H1 (cell line): ENCODE data around the gene IGF2BP3. TPM values are rescaled to one million over a fixed set of nuclear protein-coding genes. Genes with fewer than 3 reads are reported as not detected.

Source experiments
- CTCF ChIA-PET: fragments of 300-600 bp; sonication (Branson Sonifier 250); formaldehyde crosslinking; loops from one replicate; lab custom pipeline; 2021; ENCODE audit not compliant: partially characterized antibody; lab: Charles Lee
- POLR2A ChIA-PET: fragments of 300-600 bp; sonication (Branson Sonifier 250); formaldehyde crosslinking; loops from one replicate; lab custom pipeline; 2021; ENCODE audit warnings: inconsistent platforms; ENCODE audit not compliant: partially characterized antibody; lab: Charles Lee
- DNase-seq, 2 experiments: peaks; one replicate each; pipeline versions ENCODE4 v3.0.0 to v3.0.0-alpha.2; 2010 to 2022; ENCODE audit warnings: low spot score in 2 of 2, low read depth in 1 of 2, mixed read lengths in 1 of 2
- FAIRE-seq: peaks from 2 replicates; lab custom pipeline; 2011; peaks lifted over from hg19 to GRCh38; lab: Jason Lieb, UNC
- H2AFZ ChIP-seq: 2 replicates; pipeline ENCODE4 v1.8.1; 2012; ENCODE audit warnings: low read length, inconsistent platforms
- H2AK5ac ChIP-seq: 2 replicates; pipeline ENCODE4 v1.6.1; 2013; ENCODE audit warnings: low read depth, low read length
- H2BK120ac ChIP-seq: replicated peaks from 2 replicates; pipeline ENCODE3; 2013; ENCODE audit warnings: low read depth, low read length, inconsistent platforms
- H2BK12ac ChIP-seq: 2 replicates; pipeline ENCODE4 v1.6.1; 2013; ENCODE audit warnings: low read depth, low read length
- H2BK15ac ChIP-seq: 2 replicates; pipeline ENCODE4 v1.6.1; 2013; ENCODE audit warnings: low read length
- H2BK20ac ChIP-seq: 2 replicates; pipeline ENCODE4 v1.6.1; 2013; ENCODE audit warnings: low read length
- H2BK5ac ChIP-seq: 2 replicates; pipeline ENCODE4 v1.6.1; 2013; ENCODE audit warnings: low read depth, low read length
- H3K14ac ChIP-seq: 2 replicates; pipeline ENCODE4 v1.6.1; 2013; ENCODE audit warnings: inconsistent platforms; ENCODE audit not compliant: insufficient read length
- H3K18ac ChIP-seq: 2 replicates; pipeline ENCODE4 v1.6.1; 2013; ENCODE audit warnings: low read length; ENCODE audit errors: extremely low read depth
- H3K23ac ChIP-seq: 2 replicates; pipeline ENCODE4 v1.6.1; 2013; ENCODE audit warnings: inconsistent platforms; ENCODE audit not compliant: insufficient read length
- H3K23me2 ChIP-seq: 2 replicates; pipeline ENCODE4 v1.6.1; 2013; ENCODE audit warnings: low read depth, low read length
- H3K27ac ChIP-seq: 2 replicates; pipeline ENCODE4 v1.6.1; 2011; ENCODE audit warnings: low read depth, low read length, inconsistent platforms
- H3K27me3 ChIP-seq, 4 experiments: replicated peaks in 1 of 4; 1 replicate in 1 of 4; 2 replicates in 3 of 4; pipeline versions ENCODE4 v1.6.1 to v1.8.1; 2011 to 2013; ENCODE audit warnings: low read length in 3 of 4, mild to moderate bottlenecking in 3 of 4, inconsistent platforms in 2 of 4, mixed read lengths in 2 of 4, moderate library complexity in 1 of 4; ENCODE audit not compliant: control insufficient read depth in 3 of 4, insufficient read depth in 3 of 4; ENCODE audit errors: extremely low read depth in 1 of 4
- H3K36me3 ChIP-seq, 4 experiments: 2 replicates each; pipeline versions ENCODE4 v1.6.1 to v1.8.1; 2011 to 2013; ENCODE audit warnings: mild to moderate bottlenecking in 4 of 4, low read length in 3 of 4, moderate library complexity in 2 of 4, control low read depth in 1 of 4, inconsistent platforms in 1 of 4; ENCODE audit not compliant: insufficient read depth in 4 of 4, control insufficient read depth in 2 of 4
- H3K4ac ChIP-seq: replicated peaks from 2 replicates; pipeline ENCODE3; 2013; ENCODE audit warnings: low read length, low read depth, mixed read lengths, inconsistent platforms; ENCODE audit not compliant: insufficient read length
- H3K4me1 ChIP-seq, 4 experiments: replicated peaks in 1 of 4; 1 replicate in 1 of 4; 2 replicates in 3 of 4; pipeline versions ENCODE4 v1.6.1 to v1.8.1; 2011 to 2013; ENCODE audit warnings: low read length in 3 of 4, inconsistent platforms in 2 of 4, mixed read lengths in 1 of 4; ENCODE audit not compliant: insufficient read depth in 4 of 4, control insufficient read depth in 3 of 4
- H3K4me2 ChIP-seq, 2 experiments: 2 replicates each; pipeline versions ENCODE4 v1.6.1 to v1.8.1; 2011 to 2013; ENCODE audit warnings: low read depth in 2 of 2, low read length in 2 of 2, control low read depth in 1 of 2, inconsistent platforms in 1 of 2, mild to moderate bottlenecking in 1 of 2; ENCODE audit not compliant: insufficient read depth in 1 of 2
- H3K4me3 ChIP-seq, 4 experiments: fragments of 200-600, 300-600 bp in 1 of 4; sonication (generic), shearing (Covaris generic), sonication (Bioruptor Twin) in 1 of 4; 2 replicates each; pipeline versions ENCODE4 v1.5.1 to v1.8.1; 2011 to 2016; ENCODE audit warnings: low read length in 4 of 4, low read depth in 3 of 4, control low read depth in 2 of 4, inconsistent platforms in 2 of 4, mild to moderate bottlenecking in 2 of 4, mixed read lengths in 1 of 4, moderate library complexity in 1 of 4; ENCODE audit not compliant: insufficient read depth in 2 of 4; ENCODE audit errors: extremely low read depth in 1 of 4
- H3K56ac ChIP-seq: replicated peaks from 2 replicates; pipeline ENCODE3; 2013; ENCODE audit warnings: low read depth, mild to moderate bottlenecking, mixed read lengths, low read length, inconsistent platforms; ENCODE audit not compliant: insufficient read length
- H3K79me1 ChIP-seq: 2 replicates; pipeline ENCODE4 v1.6.1; 2013; ENCODE audit warnings: low read depth, low read length, control low read depth
- H3K79me2 ChIP-seq, 2 experiments: 2 replicates each; pipeline versions ENCODE4 v1.6.1 to v1.8.1; 2012 to 2013; ENCODE audit warnings: low read length in 2 of 2, mild to moderate bottlenecking in 2 of 2, inconsistent platforms in 1 of 2; ENCODE audit not compliant: insufficient read depth in 2 of 2, control insufficient read depth in 1 of 2
- H3K9ac ChIP-seq, 4 experiments: replicated peaks in 1 of 4; 1 replicate in 1 of 4; 2 replicates in 3 of 4; pipeline versions ENCODE4 v1.6.1 to v1.8.1; 2011 to 2013; ENCODE audit warnings: low read depth in 3 of 4, low read length in 3 of 4, control low read depth in 2 of 4, mild to moderate bottlenecking in 2 of 4, moderate library complexity in 2 of 4, inconsistent platforms in 1 of 4; ENCODE audit errors: extremely low read depth in 1 of 4
- H3K9me3 ChIP-seq, 2 experiments: 2 replicates each; pipeline versions ENCODE4 v1.6.1 to v1.8.1; 2012 to 2013; ENCODE audit warnings: mild to moderate bottlenecking in 2 of 2, moderate library complexity in 2 of 2, control low read depth in 1 of 2, inconsistent platforms in 1 of 2, low read depth in 1 of 2, low read length in 1 of 2, mixed read lengths in 1 of 2; ENCODE audit not compliant: insufficient read depth in 2 of 2
- H4K20me1 ChIP-seq, 2 experiments: replicated peaks in 1 of 2; 2 replicates each; pipeline versions ENCODE3 to v1.8.1; 2011 to 2013; ENCODE audit warnings: inconsistent platforms in 2 of 2, low read length in 2 of 2, mild to moderate bottlenecking in 1 of 2; ENCODE audit not compliant: insufficient read depth in 2 of 2, control insufficient read depth in 1 of 2
- H4K5ac ChIP-seq: 2 replicates; pipeline ENCODE4 v1.6.1; 2013; ENCODE audit warnings: low read length, low read depth, mixed read lengths, inconsistent platforms; ENCODE audit not compliant: insufficient read length
- H4K8ac ChIP-seq: 2 replicates; pipeline ENCODE4 v1.8.0; 2013; ENCODE audit warnings: mild to moderate bottlenecking, moderate library complexity, low read length, inconsistent platforms; ENCODE audit not compliant: insufficient read depth; ENCODE audit errors: extremely low read depth
- H4K91ac ChIP-seq: replicated peaks from 2 replicates; pipeline ENCODE3; 2013; ENCODE audit warnings: low read length, mixed read lengths, inconsistent platforms; ENCODE audit not compliant: insufficient read length
- EP300 ChIP-seq, 2 experiments: IDR thresholded peaks; 1 replicate in 1 of 2; 2 replicates in 1 of 2; pipeline ENCODE4 v1.6.1; 2011 to 2012; ENCODE audit warnings: low read depth in 2 of 2, low read length in 2 of 2, mild to moderate bottlenecking in 2 of 2, borderline replicate concordance in 1 of 2, inconsistent platforms in 1 of 2, moderate library complexity in 1 of 2
- HDAC2 ChIP-seq, 2 experiments: fragments of 300-600 bp in 1 of 2; sonication (generic) in 1 of 2; IDR thresholded peaks; 2 replicates each; pipeline ENCODE4 v1.6.1; 2011 to 2012; ENCODE audit warnings: low read depth in 2 of 2, low read length in 2 of 2, mild to moderate bottlenecking in 2 of 2, moderate library complexity in 2 of 2, borderline replicate concordance in 1 of 2, inconsistent platforms in 1 of 2
- NANOG ChIP-seq: IDR thresholded peaks from 2 replicates; pipeline ENCODE4 v1.6.1; 2011; ENCODE audit warnings: low read length, low read depth, mild to moderate bottlenecking, inconsistent platforms; ENCODE audit not compliant: insufficient read depth, poor library complexity, severe bottlenecking
- RFX5 ChIP-seq: IDR thresholded peaks from 2 replicates; pipeline ENCODE4 v1.6.1; 2011; ENCODE audit warnings: low read depth, low read length, improper control_type of control experiment, borderline replicate concordance
- SIN3A ChIP-seq, 2 experiments: IDR thresholded peaks in 1 of 2; conservative IDR thresholded peaks in 1 of 2; 2 replicates each; pipeline ENCODE4 v1.6.1; 2011 to 2012; ENCODE audit warnings: low read length in 2 of 2, improper control_type of control experiment in 1 of 2, low read depth in 1 of 2, mild to moderate bottlenecking in 1 of 2
- SP2 ChIP-seq: IDR thresholded peaks from 2 replicates; pipeline ENCODE4 v1.6.1; 2012; ENCODE audit warnings: mild to moderate bottlenecking, low read length, inconsistent platforms
- ZNF274 ChIP-seq: IDR thresholded peaks from 2 replicates; pipeline ENCODE4 v1.7.0; 2012; ENCODE audit warnings: low read length, borderline replicate concordance; ENCODE audit errors: extremely low read depth
- WGBS, 2 experiments: shearing (Covaris generic) in 1 of 2; methylation state at CpG; one replicate each; pipeline versions ENCODE4 v1.1.6 to v1.1.7; 2013 to 2015; ENCODE audit warnings: low lambda C conversion rate in 2 of 2, mixed read lengths in 2 of 2, inconsistent platforms in 1 of 2, low coverage in 1 of 2, missing lambda C conversion rate in 1 of 2; ENCODE audit not compliant: insufficient replicate concordance in 2 of 2, insufficient coverage in 1 of 2, insufficient read length in 1 of 2; ENCODE audit errors: extremely low coverage in 1 of 2, missing lambda C conversion rate in 1 of 2; 5-methylcytosine and 5-hydroxymethylcytosine counted together
- polyA plus RNA-seq, 7 experiments: library from polyadenylated mRNA; depleted of rRNA in 3 of 7; stranded (reverse) in 5 of 7; unstranded in 2 of 7; fragments of >200 nt in 5 of 7; fragments of 200-250 nt in 2 of 7; gene quantifications; 1 replicate in 5 of 7; 2 replicates in 1 of 7; 4 replicates in 1 of 7; pipeline versions ENCODE4 v1.2.1 to v1.2.3, GENCODE V29; 2011 to 2013; ENCODE audit warnings: missing spikeins in 2 of 7, mixed read lengths in 2 of 7
- total RNA-seq: library from RNA; stranded (reverse); fragmentation: NEBNext Ultra II Directional; extraction: Animal tissue kit (Norgen Biotek cat#: 25700); gene quantifications from 2 replicates; pipeline ENCODE4 v1.2.1, GENCODE V29; 2021

IGF2BP3 gene
- total and polyA plus RNA-seq, 2 of the 8 experiments (the other 6 are each of a cell fraction or from before 2014, with no cell fraction given), result 66.3 to 193 TPM

DNA sequence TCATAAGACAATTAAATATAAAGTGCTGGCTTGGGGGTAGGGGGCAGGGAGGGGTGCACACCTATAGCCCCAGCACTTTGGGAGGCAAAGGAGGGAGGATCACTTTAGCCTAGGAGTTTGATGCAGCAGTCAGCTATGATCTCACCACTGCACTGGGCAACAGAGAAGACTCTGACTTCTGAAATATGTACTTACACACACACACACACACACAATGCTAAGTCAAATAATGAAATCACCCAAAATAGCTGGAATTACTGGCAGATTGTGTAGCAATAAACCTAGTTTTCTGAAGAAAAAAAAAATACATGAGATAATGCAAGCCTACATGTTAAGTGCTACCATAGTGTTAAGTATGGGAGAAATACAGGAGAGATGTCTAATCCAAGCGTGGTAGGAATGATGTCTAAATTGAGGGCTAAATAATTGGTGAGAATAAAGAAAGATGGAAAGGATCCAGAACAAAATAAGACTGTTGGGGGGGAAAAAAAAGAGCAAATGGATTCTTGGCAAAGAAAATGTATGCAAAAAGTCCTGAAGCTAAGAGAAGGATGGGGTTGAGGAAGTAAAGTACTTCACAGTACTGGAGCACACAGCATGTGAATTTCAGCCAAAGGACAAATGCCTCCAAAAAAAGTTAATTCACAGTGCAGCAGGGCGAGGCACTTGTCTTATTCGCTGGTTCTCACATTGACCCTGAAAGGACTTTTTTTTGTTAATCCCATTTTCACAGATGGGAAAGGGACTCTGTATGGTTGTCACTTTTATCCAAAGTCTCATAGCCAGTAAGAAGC is 73.9 kb downstream of the IGF2BP3 start:
- no peak overlapping the region for H2AK5ac ChIP-seq
- no peak overlapping the region for H2BK20ac ChIP-seq
- no peak overlapping the region for H3K4ac ChIP-seq
- H3K56ac ChIP-seq, result no peak overlapping the region
- no peak overlapping the region for H2AFZ ChIP-seq
- H3K4me3 ChIP-seq, result no peak overlapping the region
- no peak overlapping the region for H3K4me2 ChIP-seq
- no peak overlapping the region for H2BK120ac ChIP-seq
- H4K20me1 ChIP-seq, result peaks cover 7 to 19% of the 10 kb centered on the region in 2 experiments
- H3K23ac ChIP-seq, result no peak overlapping the region
- 90% methylated on average over 3 of the region's 3 CpGs; no CpG with 5 or more reads in 1 of the 2 experiments for WGBS, 2 experiments
- no peaks in the 10 kb centered on the region for H3K27me3 ChIP-seq
- no peak overlapping the region for H3K18ac ChIP-seq
- no peaks in the 10 kb centered on the region for H3K23me2 ChIP-seq
- peaks cover 3 to 79% of the 10 kb centered on the region in 2 experiments; a peak in 3 of 4 replicates for H3K79me2 ChIP-seq
- peaks cover 9% of the 10 kb centered on the region for H3K79me1 ChIP-seq
- TF ChIP-seq SIN3A (conservative IDR thresholded peaks at IDR 0.05 in 1 of 2, IDR thresholded peaks at IDR 0.05 in 1 of 2; ENCODE audit: low read depth in 1 of 2, low read length in 2 of 2) (no peak), RFX5 (no peak), ZNF274 (no peak), NANOG (no peak), HDAC2 (IDR thresholded peaks at IDR 0.05; ENCODE audit: borderline replicate concordance in 1 of 2, low read depth in 2 of 2, low read length in 2 of 2) (no peak), SP2 (no peak), EP300 (IDR thresholded peaks at IDR 0.05; ENCODE audit: borderline replicate concordance in 1 of 2, low read depth in 2 of 2, low read length in 2 of 2) (no peak)
- TF ChIP-seq, all 59 proteins: peak for 0
- FAIRE-seq, result no peak
- Histone ChIP-seq H3K36me3 (peaks cover 0 to 42% (median 7%) of the 10 kb centered on the region in 4 experiments; a peak in 7 of 8 replicates), H3K9ac (no peak overlapping the region), H3K27ac (no peak overlapping the region), H4K91ac (no peak overlapping the region), H2BK5ac (no peak overlapping the region), H3K9me3 (no peaks in the 10 kb centered on the region), H3K4me1 (peaks cover 0 to 5% (median 0%) of the 10 kb centered on the region in 4 experiments; a peak in 2 of 7 replicates), H3K14ac (no peak overlapping the region), H4K5ac (no peak overlapping the region), H2BK15ac (no peak overlapping the region), H2BK12ac (no peak overlapping the region), H4K8ac (no peak overlapping the region)
- no peak for DNase-seq
- CTCF ChIA-PET, result interaction anchor here (1.0 kb wide), 3 partner anchors 23 to 116 kb away, joined by 3 read pairs; no protein-coding TSS in a partner anchor
- POLR2A ChIA-PET, result interaction anchor here (0.6 to 1.2 kb wide), 6 partner anchors 10 to 77 kb away, joined by 3 to 4 read pairs (median 4); no protein-coding TSS in a partner anchor
